Upper lobe of left lung (tissue), 6 donors: Measurements from ENCODE around the gene CRTC3. TPM values are rescaled to one million over a fixed set of nuclear protein-coding genes. Genes with fewer than 3 reads are reported as not detected.
"Not testable (repeated sequence)": the region's sequence is repeated elsewhere in the genome, so short reads cannot be mapped to it uniquely, and the experiment has no call there.

Experiments used
- ATAC-seq, 2 donors: fragments of 200-7000 bp; cut with Tn5 transposase; one replicate each; pipeline ENCODE4 v1.9.1; 2022; ENCODE audit warnings: mild to moderate bottlenecking in 2 of 2, moderate library complexity in 2 of 2; ENCODE audit not compliant: low FRiP score in 2 of 2
- DNase-seq, 2 donors: peaks; one replicate each; pipeline ENCODE4 v3.0.0-alpha.2; 2019 to 2020
- H3K27ac ChIP-seq, 4 donors: fragments of 200-600 bp; sonication (generic); one replicate each; pipeline ENCODE4 v1.5.1; 2016 to 2019
- H3K27me3 ChIP-seq, 4 donors: fragments of 200-600 bp; sonication (generic); one replicate each; pipeline ENCODE4 v1.5.1; 2017 to 2019
- H3K36me3 ChIP-seq, 4 donors: fragments of 200-600 bp; sonication (generic); one replicate each; pipeline ENCODE4 v1.5.1; 2016 to 2019
- H3K4me1 ChIP-seq, 4 donors: fragments of 200-600 bp; sonication (generic); one replicate each; pipeline ENCODE4 v1.5.1; 2018 to 2019
- H3K4me3 ChIP-seq, 4 donors: fragments of 200-600 bp; sonication (generic); one replicate each; pipeline ENCODE4 v1.5.1; 2017 to 2019; ENCODE audit warnings: mild to moderate bottlenecking in 2 of 4, moderate library complexity in 1 of 4
- H3K9me3 ChIP-seq, 4 donors: fragments of 200-600 bp; sonication (generic); one replicate each; pipeline ENCODE4 v1.5.1; 2018 to 2019
- EP300 ChIP-seq, 4 donors: sonication (generic); formaldehyde crosslinking; IDR thresholded peaks; one replicate each; pipeline ENCODE4 v1.5.1; 2017; ENCODE audit warnings: antibody characterized with exemption in 4 of 4, control low read depth in 2 of 4
- POLR2A ChIP-seq, 4 donors: fragments of 450-650 bp; IDR thresholded peaks; one replicate each; pipeline ENCODE4 v1.5.1; 2016 to 2017; ENCODE audit warnings: antibody characterized with exemption in 4 of 4, mild to moderate bottlenecking in 2 of 4
- POLR2AphosphoS5 ChIP-seq, 2 donors: sonication (generic); formaldehyde crosslinking; IDR thresholded peaks; one replicate each; pipeline ENCODE4 v1.5.1; 2017; ENCODE audit warnings: antibody characterized with exemption in 2 of 2
- WGBS, 2 donors: methylation state at CpG; one replicate each; pipeline ENCODE4 v1.1.5; 2017 to 2018; 5-methylcytosine and 5-hydroxymethylcytosine counted together
- total RNA-seq, 6 donors: library from RNA; depleted of rRNA in 4 of 6; stranded (reverse); fragments of >200 nt in 4 of 6; gene quantifications; one replicate each; pipeline versions ENCODE4 v1.1.0 to v1.2.1, GENCODE V29; 2016 to 2021
- TF ChIP-seq, protein P1 (sequence below), 6 experiments: fragments of 450-650 bp in 4 of 6; fragments of 200-600 bp in 2 of 6; sonication (generic) in 2 of 6; IDR thresholded peaks; one replicate each; pipeline ENCODE4 v1.5.1; 2016 to 2019; ENCODE audit warnings: antibody characterized with exemption in 6 of 6
- donor health status: DM: no; HTN: no; CAD: no; lungs with moderate emphysema.
- donor health status: DM: no; HTN: yes; CAD: no; lungs with severe emphysema.

The CRTC3 gene
- total RNA-seq, 6 donors from 2014 or later: 30.9 to 42.7 (median 35.1) TPM

GRCh38 chr15:90664650-90665287 is 135.0 kb downstream of the CRTC3 start:
- WGBS, 2 donors: 45 to 53% methylated on average over 16 to 23 of the region's 28 CpGs

DNA sequence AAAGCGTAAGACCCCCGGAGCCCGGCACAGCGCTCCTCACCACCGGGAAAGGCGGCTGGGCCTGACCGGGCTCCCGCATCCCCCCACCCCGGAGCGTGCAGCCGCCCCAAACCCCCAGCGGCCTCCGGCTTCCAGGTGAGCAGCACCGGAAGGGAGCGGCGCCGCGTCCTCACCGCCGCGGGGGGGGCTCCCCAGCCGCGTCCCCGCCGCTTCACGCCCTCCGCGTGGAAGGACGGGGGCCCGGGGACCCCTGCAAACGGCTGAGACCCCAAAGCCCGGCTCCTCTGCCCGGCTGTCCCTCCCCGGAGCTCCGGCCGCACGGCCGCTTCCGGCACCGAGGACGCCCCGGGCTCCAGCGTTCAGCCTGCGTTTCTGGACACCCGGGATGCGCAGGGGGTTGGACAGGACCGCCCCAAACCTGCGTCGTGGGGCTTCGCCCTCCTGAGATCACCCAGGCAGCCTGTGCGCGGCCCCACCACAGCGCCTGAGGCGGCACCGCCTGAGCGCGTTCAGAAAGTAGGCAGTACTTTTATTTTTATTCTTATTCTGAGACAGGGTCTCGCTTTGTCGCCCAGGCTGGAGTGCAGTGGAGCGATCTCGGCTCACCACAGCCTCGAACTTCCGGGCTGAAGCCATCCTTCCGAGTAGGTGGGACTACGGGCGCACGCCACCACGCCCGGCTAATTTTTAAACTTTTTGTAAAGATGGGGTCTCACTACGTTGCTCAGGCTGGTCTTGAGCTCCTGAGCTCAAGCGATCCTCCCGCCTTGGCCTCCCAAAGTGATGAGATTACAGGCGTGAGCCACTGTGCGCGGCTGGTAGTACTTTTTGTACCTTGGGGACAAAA is 135.8 kb downstream of the CRTC3 start:
- whole genome bisulfite sequencing, 2 donors: 10 to 11% methylated on average over 28 to 29 of the region's 75 CpGs
- no peak for TF ChIP-seq EP300 (IDR thresholded peaks at IDR 0.05)
- peak in 3 of 4 donors; percentile 57 to 82 (median 63) for TF ChIP-seq POLR2A (IDR thresholded peaks at IDR 0.05)
- TF ChIP-seq POLR2AphosphoS5 (IDR thresholded peaks at IDR 0.05): peak; percentile 40 to 61
- TF ChIP-seq, protein P1, sequence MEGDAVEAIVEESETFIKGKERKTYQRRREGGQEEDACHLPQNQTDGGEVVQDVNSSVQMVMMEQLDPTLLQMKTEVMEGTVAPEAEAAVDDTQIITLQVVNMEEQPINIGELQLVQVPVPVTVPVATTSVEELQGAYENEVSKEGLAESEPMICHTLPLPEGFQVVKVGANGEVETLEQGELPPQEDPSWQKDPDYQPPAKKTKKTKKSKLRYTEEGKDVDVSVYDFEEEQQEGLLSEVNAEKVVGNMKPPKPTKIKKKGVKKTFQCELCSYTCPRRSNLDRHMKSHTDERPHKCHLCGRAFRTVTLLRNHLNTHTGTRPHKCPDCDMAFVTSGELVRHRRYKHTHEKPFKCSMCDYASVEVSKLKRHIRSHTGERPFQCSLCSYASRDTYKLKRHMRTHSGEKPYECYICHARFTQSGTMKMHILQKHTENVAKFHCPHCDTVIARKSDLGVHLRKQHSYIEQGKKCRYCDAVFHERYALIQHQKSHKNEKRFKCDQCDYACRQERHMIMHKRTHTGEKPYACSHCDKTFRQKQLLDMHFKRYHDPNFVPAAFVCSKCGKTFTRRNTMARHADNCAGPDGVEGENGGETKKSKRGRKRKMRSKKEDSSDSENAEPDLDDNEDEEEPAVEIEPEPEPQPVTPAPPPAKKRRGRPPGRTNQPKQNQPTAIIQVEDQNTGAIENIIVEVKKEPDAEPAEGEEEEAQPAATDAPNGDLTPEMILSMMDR (IDR thresholded peaks at IDR 0.05): peak in 1 of 6 experiments; percentile 19
- Histone ChIP-seq H3K4me1 (peaks cover 4 to 31% (median 25%) of the 10 kb centered on the region in 4 donors), H3K9me3 (no peaks in the 10 kb centered on the region), H3K4me3 (peak overlapping the region; percentile 64 to 93 (median 72)), H3K27ac (peak overlapping the region; percentile 90 to 92 (median 91)), H3K27me3 (no peaks in the 10 kb centered on the region), H3K36me3 (no peaks in the 10 kb centered on the region)
- ATAC-seq: peak; percentile 86 to 90
- DNase-seq: peak; percentile 66 to 92

More at GRCh38 chr15:90664650-90665287, 135.0 kb downstream of the CRTC3 start:
- Histone ChIP-seq H3K4me3 (peak overlapping the region; percentile 64 to 93 (median 72)), H3K9me3 (no peaks in the 10 kb centered on the region), H3K27me3 (no peaks in the 10 kb centered on the region), H3K4me1 (peaks cover 6 to 36% (median 32%) of the 10 kb centered on the region in 4 donors), H3K36me3 (no peaks in the 10 kb centered on the region), H3K27ac (peak overlapping the region; percentile 90 to 92 (median 91))
- peak in 1 of 2 donors; percentile 46 for DNase-seq
- ATAC-seq: peak; percentile 63 to 73
- no peak for TF ChIP-seq POLR2AphosphoS5 (IDR thresholded peaks at IDR 0.05)
- TF ChIP-seq, protein P1 (IDR thresholded peaks at IDR 0.05): peak in 1 of 6 experiments; percentile 4

GRCh38 chr15:90666135-90666909 is 136.6 kb downstream of the CRTC3 start:
- Histone ChIP-seq H3K4me3 (peak overlapping the region in 3 of 4 donors; percentile 67 to 93 (median 77)), H3K9me3 (no peaks in the 10 kb centered on the region), H3K27me3 (no peaks in the 10 kb centered on the region), H3K4me1 (peaks cover 0 to 24% (median 17%) of the 10 kb centered on the region in 4 donors), H3K36me3 (no peaks in the 10 kb centered on the region), H3K27ac (peak overlapping the region in 2 of 4 donors; percentile 90 to 91)
- TF ChIP-seq EP300 (IDR thresholded peaks at IDR 0.05) (no peak), POLR2AphosphoS5 (IDR thresholded peaks at IDR 0.05) (no peak), POLR2A (IDR thresholded peaks at IDR 0.05) (no peak)
- TF ChIP-seq, protein P1 (IDR thresholded peaks at IDR 0.05): no peak
- DNase-seq (no peak), ATAC-seq (no peak)
- WGBS, 2 donors: 91 to 94% methylated on average over 14 of the region's 14 CpGs

DNA sequence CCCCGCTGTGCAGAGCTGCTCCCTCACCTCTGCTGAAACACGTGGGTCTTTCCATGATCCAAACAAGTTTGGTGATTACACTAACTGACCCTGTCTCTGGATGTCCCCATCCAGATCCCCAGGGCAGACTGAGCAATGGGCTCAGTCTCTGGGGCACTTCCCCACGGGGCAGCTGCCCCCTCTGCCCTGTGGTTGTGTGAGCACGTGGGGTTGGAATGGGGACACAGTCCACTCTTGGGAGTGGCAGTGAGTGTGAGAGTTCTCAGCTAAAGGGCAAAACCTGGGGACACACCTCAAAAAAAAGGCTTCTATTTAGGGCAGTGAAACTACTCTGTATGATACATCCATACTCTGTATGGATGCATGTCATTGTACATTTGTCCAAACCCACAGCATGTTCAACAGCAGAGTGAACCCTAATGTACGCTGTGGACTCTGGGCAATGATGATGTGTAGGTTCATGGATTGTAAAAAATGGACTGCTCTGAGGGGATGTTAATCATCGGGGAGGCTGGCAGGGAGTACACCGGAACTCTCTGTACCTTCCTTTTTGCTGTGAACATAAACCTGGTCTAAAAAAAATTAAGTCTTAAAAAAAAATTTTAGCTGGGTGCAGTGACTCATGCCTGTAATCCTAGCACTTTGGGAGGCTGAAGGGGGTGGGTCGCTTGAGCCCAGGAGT is 137.5 kb downstream of the CRTC3 start:
- ATAC-seq (no peak), DNase-seq (no peak)
- H3K9me3 ChIP-seq: no peaks in the 10 kb centered on the region
- no peaks in the 10 kb centered on the region for H3K27me3 ChIP-seq
- WGBS, 2 donors: 72 to 82% methylated on average over 8 of the region's 8 CpGs
- TF ChIP-seq POLR2AphosphoS5 (IDR thresholded peaks at IDR 0.05): no peak
- TF ChIP-seq POLR2A (IDR thresholded peaks at IDR 0.05): no peak
- no peak for TF ChIP-seq EP300 (IDR thresholded peaks at IDR 0.05)
- TF ChIP-seq, protein P1 (IDR thresholded peaks at IDR 0.05): no peak
- no peak overlapping the region for H3K4me3 ChIP-seq
- H3K27ac ChIP-seq: no peak overlapping the region
- peaks cover 0 to 16% (median 12%) of the 10 kb centered on the region in 4 donors for H3K4me1 ChIP-seq
- no peaks in the 10 kb centered on the region for H3K36me3 ChIP-seq

GRCh38 chr15:90667755-90668345 is 138.1 kb downstream of the CRTC3 start:
- not testable (repeated sequence) for H3K27ac ChIP-seq, H3K4me3 ChIP-seq, DNase-seq, H3K27me3 ChIP-seq, H3K36me3 ChIP-seq, ATAC-seq, H3K9me3 ChIP-seq
- peaks cover 0 to 14% (median 12%) of the 10 kb centered on the region in 4 donors for H3K4me1 ChIP-seq
- WGBS, 2 donors: 91 to 93% methylated on average over 7 of the region's 7 CpGs

DNA sequence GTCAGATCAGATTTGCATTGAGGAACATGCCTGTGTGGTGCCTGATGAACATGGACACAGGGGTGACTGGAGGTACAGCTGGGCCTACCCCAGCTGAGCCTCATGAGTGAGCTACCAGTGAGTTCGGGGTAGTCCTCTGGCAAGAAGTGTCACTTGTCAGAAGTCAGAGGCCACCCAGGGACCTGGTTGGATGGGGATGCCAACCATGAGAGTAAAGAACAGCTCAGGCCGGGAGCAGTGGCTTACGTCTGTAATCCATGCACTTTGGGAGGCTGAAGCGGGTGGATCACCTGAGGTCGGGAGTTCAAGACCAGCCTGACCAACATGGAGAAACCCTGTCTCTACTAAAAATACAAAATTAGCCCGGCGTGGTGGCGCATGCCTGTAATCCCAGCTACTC is 140.9 kb downstream of the CRTC3 start:
- H3K9me3 ChIP-seq, H3K27me3 ChIP-seq, H3K4me1 ChIP-seq, H3K36me3 ChIP-seq, DNase-seq, ATAC-seq, H3K4me3 ChIP-seq, H3K27ac ChIP-seq: not testable (repeated sequence)
- 96 to 98% methylated on average over 7 to 8 of the region's 8 CpGs for WGBS, 2 donors
